GM21529 (cell line): ENCODE results near the gene LRRC61.
"Not testable (repeated sequence)": the region's sequence is repeated elsewhere in the genome, so short reads cannot be mapped to it uniquely, and the experiment has no call there.

Experiments used
- ATAC-seq: cut with Tn5 transposase; IDR thresholded peaks from one replicate; pipeline ENCODE4 v1.9.1; 2021; ENCODE audit not compliant: unreplicated experiment

LRRC61 gene

DNA sequence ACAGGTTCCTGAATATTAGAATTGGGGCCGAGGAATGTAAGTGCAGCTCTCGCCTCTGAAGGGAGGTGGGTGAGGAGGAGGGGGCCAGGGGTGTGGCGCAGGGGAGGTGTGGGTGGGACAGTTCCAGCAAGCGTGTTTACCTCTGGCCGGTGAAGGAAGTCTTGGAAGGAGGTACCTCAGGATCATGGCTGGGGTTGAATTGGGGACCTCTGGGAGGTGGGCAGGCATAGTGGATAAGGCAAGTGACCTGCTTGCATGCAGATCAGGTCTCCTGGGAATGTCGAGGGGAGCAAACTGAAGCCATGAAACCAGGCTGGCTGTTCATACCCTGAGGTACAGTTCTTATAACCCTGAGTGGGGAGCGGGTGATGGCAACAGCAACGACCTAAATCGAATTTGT, 57.9 kb downstream of the LRRC61 start:
- no peak for ATAC-seq

DNA sequence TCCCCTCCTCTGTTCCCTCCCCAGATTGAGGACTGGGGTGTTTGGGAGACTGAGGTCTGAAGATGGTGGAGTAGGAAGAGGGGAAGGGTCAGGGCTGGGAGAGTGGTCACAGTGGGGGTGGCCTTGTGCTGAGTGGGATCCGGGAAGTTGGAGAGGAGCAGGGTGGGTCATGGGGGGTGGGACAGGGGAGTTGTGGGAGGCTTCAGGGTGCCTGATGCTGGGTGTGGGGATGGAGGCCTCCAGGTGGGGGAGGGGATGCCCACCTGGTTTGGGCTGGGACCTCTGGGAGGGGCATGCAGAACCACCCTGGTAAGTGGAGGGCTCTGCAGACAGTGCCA, 58.6 kb downstream of the LRRC61 start:
- ATAC-seq, result no peak

DNA sequence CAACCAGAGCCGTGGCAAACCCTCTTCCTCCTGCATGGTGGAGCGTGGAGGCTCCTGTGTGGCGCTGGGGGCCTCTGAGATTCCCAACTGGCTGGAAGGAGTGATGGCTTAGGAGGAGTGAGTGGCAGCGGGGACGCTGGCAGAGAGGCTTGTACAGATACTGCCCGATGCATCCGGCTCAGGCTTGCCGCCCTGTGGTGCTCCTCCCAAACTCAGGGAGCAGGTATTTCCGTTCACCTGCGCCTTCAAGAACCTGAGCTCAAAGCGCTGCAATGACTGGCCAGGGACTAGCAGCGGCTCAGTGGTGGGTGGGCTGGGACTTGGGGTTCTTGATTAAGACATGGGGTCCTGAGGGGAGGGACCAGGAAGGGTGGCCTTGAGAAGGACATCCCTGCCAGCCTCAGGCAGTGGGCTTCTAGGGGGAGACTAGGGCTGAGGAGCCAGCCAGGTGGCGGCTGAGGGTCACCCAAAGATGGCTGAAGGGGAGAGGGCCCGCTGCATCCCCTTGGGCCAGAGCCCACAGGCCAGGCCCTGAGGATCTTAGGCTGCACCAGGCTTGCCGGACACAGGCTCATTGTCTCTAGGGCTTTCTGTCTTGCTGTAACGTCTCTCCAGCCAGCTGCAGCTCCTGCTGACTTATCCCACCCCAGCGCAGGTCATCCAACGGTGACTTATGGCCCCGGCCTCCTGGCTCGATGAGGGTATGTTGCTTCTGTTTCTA, 59.1 kb downstream of the LRRC61 start:
- ATAC-seq, result no peak

DNA sequence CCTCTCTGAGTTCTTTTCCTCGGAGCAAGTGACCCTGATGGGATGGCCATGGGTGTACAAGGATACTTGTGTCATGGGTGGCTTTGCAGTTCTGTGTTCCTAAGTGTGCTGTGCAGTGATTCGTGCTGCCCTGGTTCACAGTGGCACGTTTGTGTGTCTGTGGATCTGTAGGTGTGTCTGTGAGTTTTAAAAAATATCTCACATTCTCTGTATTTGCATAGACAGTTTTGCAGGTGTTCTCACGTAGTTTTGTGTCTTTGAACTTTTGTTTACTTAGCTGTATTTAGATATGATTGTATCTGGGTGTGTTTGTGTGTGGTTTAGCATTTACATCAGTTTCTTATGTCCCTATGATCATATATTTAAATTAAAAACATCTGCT, 59.7 kb downstream of the LRRC61 start:
- no peak for ATAC-seq

DNA sequence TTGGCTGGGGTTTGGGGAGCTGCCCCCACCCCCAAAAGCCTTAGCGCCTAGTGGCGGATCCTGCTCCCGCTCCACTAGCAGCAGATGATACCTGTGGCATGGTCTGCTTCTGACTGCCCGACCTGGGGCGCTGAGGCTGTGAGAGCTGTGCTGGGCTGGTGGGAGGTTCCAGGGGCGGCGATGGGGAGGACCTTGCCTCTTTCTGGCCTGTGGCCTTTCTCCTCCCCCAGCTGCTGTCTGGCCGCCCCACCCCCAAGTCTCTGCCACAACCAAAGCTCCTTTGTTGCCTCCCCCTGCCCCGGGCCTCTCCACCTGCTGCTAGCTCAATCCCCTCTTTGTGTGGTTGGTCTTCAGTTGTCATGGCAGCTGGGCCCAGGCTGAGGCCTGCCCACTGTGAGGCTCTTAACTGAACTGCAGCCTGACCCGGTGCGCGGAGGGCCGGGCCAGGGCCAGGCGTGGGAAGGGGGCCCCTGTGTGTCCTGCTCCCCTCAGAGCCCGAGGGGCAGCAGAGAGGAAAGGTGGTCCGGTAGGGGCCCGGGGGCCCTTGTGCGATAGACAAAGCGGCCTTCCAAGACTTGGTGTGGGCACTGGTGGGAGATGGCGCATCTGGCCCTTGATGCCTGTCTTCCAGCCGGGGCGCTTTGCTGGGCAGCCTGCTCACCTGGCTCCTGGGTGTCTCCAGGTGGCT, 60.7 kb downstream of the LRRC61 start:
- ATAC-seq, result no peak

DNA sequence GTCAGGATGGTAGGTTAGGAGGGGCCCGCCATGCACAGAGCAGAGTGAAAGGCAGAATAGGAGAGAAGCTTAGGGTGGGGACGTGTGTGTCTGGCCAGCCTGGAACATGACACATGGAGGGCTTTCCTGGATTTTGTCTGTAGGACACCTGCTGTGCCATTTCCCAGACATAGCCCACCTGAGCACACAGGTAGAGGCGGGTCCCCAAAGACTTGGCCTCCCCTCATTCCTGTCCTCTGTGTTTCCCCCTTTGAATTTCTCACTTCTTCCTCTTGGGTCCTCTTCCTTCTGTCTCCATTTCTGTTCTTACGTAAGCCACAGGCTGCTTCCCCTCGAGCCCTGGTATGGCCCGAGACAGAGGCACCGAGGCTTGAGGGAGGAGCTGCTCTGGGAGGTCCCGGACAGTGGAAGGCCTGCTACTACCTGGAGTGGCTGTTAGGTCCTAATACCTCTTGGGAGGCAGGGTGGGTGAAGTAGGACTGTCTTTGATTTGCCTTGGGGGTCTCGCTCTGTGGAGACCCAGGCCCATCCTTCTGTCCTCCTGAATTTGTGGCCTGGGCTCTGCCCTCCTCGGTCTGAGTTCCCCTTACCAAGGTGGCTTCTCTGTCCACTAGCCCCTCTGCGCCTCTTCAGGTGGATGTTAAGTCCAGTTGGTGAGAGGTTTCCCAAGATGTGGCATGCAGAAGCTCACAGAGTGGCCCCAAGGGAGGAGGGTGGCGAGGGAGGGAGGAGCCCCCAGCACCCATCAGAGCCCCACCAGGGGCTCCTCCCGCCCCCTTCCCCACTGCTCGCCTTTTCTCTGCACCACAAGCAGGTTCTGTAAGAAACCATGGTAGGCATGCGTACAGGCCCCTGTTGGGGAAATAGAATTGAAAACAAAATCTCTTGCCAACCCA, 61.5 kb downstream of the LRRC61 start:
- no peak for ATAC-seq

DNA sequence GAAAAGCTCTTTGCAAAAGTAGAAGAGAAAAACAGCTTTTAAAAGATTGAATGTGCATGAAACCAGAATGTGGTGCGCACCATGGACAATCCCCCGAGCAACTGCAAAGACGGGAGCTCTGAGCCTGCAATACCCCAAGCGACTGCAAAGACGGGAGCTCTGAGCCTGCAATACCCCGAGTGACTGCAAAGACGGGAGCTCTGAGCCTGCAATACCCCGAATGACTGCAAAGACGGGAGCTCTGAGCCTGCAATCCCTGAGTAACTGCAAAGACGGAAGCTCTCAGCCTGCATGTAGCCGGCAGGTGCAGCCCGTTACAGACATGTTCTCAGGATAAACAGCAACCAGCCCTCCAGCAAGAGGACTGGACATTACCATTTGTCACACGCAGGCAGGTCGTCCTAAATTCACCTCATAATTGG, 62.2 kb downstream of the LRRC61 start:
- no peak for ATAC-seq

DNA sequence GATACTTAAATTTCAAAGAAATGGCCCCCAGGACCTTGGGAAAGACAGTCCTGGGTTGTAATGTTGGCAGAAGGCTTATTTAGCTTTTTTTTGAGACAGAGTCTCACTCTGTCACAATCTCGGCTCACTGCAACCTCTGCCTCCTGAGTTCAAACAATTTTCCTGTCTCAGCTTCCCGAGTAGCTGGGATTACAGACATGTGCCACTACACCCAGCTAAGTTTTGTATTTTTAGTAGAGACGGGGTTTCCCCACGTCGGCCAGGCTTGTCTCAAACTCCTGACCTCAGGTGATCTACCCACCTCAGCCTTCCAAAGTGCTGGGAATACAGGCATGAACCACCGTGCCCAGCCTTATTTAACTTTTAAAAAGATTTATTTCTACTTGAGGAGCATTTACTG, 62.7 kb downstream of the LRRC61 start:
- not testable (repeated sequence) for ATAC-seq
